Skin epidermis (tissue), 12 donors: ENCODE data around the gene PIK3R5.

Source experiments
- H3K27ac ChIP-seq, 21 experiments: fragments of 200-600 bp; sonication (generic) in 11 of 21; one replicate each; pipeline ENCODE4 v1.5.0; 2020; ENCODE audit warnings: mild to moderate bottlenecking in 3 of 21, inconsistent platforms in 2 of 21, moderate library complexity in 2 of 21
- H3K4me3 ChIP-seq, 7 experiments: fragments of 200-600 bp; sonication (generic) in 2 of 7; one replicate each; pipeline ENCODE4 v1.5.0; 2020; ENCODE audit warnings: inconsistent platforms in 2 of 7, mild to moderate bottlenecking in 2 of 7, moderate library complexity in 1 of 7

Gene PIK3R5

DNA sequence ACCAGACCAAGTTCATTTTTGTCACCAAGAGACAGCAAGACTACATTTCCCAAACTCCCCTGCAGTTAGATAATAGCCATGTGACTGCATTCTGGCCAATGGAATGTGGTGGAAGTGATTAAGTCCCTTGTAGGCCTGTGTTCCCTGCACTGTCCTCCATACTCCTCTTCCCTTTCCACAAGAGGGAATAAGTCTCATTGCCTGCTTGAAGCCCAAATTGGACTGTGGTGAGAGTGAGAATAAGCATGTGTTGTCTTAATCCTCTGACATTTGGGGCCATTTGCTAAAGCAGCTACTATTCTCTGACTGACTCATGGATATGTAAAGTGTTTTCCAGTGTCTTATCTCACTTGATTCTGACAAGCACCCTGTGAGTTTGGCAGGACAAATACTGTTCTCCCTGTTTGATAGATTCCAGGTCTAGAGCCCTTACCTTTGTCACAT is 118.7 kb downstream of the PIK3R5 start:
- no peak overlapping the region for H3K4me3 ChIP-seq
- H3K27ac ChIP-seq = no peak overlapping the region

DNA sequence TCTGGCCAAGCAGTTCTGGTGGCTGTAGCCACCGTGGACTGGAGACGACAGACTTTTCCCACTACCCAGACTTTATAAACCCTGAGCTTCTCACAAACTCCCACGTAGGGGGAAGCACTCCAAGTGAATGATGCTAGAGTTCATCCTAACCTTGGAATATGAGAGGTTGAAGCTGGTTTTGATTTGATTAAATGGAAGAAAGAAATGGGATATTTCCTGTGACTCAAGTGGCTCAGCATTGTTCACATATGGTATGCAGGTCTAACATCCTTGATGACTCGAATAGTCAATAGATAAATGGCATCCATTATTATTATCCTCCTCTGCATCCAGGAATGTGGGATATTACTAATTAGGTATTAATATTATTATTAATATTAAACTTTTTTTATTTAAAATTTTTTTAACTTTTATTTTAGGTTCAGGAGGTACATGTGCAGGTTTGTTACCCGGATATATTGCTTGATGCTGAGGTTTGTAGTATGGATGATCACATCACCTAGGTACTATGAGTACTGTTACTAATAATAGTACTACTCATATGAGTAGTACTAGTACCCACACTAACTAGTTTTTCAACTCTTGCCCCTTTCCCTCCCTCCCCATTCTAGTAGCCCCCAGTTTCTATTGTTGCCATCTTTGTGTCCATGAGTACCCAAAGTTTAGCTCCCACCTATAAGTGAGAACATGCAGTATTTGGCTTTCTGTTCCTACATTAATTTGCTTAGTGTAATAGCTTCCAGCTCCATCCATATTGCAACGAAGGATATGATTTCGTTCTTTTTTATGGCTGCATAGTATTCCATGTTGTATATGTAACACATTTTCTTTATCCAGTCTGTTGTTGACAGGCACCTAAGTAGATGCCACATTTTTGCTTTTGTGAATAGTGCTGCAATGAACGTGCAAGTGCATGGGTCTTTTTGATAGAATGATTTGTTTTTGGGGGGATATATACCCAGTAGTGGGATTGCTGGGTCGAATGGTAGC is 121.0 kb downstream of the PIK3R5 start:
- H3K27ac ChIP-seq = no peak overlapping the region
- H3K4me3 ChIP-seq = no peak overlapping the region

- Histone ChIP-seq H3K27ac (peak overlapping the region in 3 of 21 experiments; percentile 10 to 40 (median 26)), H3K4me3 (no peak overlapping the region)
Observed at GRCh38 chr17:8843344-8843743, 122.2 kb downstream of the PIK3R5 start.

DNA sequence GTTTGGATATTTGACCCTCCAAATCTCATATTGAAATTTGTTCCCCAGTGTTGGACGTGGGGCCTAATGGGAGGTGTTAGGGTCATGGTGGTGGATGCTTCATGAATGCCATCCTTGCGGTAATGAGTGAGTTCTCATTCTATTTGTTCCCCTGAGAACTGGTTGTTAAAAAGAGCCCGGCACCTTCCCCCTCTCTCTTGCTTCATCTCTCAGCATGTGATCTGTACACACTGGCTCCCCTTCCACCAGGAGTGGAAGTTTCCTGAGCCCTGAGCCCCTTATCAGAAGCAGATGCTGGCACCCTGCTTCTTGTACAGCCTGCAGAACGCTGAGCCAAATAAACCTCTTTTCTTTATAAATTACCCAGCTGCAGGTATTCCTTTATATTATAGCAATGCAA is 123.7 kb downstream of the PIK3R5 start:
- Histone ChIP-seq H3K27ac (no peak overlapping the region), H3K4me3 (no peak overlapping the region)

- H3K27ac ChIP-seq = no peak overlapping the region
- H3K4me3 ChIP-seq = no peak overlapping the region
Observed at GRCh38 chr17:8839410-8839935, 126.0 kb downstream of the PIK3R5 start.

DNA sequence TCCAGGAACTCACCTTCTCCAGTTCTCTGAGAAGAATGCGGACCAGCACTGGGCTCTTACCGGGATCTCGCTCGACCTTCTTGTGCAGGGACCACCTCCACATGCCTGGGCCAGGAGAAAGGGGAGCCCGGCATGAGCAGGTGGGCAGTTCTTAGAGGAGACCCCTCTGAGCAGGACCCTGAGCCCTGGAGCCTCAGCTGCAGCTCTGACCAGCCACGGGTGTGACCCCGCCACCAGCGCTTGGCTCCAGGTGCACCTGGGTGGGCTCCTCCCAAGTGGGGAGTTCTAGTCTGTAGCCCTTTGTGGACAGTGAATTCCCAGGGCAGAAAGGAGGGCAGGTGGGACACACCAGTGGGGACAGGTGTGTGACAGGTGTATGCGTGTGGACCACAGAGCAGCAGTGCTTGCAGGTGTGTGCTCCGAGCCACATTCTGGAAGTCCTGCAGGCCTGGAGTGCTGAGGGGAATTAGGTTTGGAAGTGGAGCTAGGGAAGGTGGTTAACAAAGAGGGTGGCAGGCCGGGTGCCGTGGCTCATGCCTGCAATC is 126.9 kb downstream of the PIK3R5 start:
- Histone ChIP-seq H3K4me3 (no peak overlapping the region), H3K27ac (no peak overlapping the region)

GRCh38 chr17:8837563-8838075 is 127.9 kb downstream of the PIK3R5 start:
- no peak overlapping the region for H3K4me3 ChIP-seq
- H3K27ac ChIP-seq = no peak overlapping the region

- no peak overlapping the region for H3K27ac ChIP-seq
- H3K4me3 ChIP-seq = no peak overlapping the region
Observed at GRCh38 chr17:8836821-8837562, 128.5 kb downstream of the PIK3R5 start.

DNA sequence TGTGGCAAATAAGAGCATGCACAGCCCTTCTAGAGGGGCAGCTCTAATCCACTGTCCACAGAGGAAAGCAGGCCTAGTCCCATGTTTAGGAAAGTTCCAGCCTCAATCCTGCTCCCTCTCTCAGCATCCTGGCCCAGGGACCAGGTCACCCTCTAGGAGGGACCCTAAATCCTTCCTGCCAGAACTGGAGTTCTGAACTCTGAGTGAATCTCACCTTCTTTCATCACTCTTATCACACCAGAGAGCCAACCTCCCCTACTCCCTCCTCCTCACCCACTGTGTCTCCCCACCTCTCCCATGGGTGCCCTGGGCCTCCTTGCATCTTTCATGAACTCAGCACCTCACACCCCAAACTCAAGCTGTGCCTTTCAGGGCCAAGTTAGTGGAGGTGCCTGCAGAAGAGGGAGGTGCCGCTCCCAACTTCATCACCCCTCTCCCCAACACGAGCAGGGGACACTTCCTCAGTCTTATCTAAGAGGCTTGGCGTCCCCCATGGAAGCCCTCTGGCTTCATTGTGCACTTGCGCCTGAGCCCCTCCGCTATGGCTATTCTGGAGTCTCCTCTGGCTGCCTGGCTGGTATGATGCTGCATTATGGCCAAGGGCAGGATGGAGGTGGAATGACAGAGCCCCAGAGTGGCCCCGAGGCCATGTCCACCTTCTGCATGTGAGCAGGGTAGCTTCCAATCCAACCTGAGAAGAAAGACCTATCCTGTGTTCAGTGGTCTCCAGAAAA is 129.7 kb downstream of the PIK3R5 start:
- Histone ChIP-seq H3K4me3 (no peak overlapping the region), H3K27ac (no peak overlapping the region)

DNA sequence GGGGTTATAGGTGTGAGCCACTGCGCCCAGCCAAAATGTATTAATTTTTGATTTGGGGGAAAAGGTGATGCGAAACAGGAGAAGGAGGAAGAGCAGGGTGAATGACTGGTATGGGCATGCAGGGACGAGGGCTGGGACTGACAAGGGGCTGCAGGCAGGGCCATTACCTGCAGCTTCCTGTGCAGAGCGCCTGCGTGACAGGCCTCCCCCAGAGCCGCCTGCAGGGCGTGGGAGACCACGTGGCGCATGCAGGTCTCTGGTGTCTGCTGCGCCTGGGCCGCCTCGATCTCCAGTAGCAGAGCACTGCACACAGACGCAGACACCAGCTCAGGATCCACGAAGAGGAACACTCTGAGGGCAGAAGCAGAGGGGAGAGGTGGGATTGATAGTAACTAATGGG is 130.4 kb downstream of the PIK3R5 start:
- H3K27ac ChIP-seq = no peak overlapping the region
- H3K4me3 ChIP-seq = no peak overlapping the region

DNA sequence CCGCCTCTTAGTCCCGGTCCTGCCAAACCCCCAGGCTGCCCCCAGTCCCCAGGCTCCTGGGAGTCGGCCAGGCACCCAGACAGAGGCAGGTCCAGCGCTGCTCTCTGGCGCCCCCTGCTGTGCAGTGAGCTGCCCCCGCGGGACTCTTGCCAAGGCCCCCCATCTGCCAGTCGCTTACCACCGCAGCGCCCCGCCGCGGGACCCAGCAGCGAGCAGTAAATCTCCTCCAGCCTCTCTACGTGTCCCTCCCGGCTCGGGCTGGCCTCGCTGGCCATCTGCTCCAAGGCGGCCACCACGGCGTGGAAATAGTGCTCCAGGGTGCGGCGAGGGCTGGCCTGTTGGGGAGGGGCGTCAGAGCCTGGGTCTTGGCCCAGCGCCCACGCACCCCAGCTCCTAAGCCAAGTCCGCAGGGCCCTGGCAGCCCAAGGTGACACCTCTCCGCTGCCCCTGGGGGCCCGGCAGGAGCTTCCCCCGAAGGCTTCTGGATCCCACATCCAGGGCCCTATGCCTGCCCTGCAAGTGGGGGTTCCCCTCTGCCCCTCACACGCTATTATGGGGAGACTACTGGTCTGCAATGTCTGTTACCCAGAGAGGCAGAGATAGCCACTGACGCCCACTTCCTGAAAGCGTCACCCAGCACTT is 132.7 kb downstream of the PIK3R5 start:
- no peak overlapping the region for H3K27ac ChIP-seq
- no peak overlapping the region for H3K4me3 ChIP-seq

GRCh38 chr17:8831234-8831849 is 134.2 kb downstream of the PIK3R5 start:
- no peak overlapping the region for H3K27ac ChIP-seq
- H3K4me3 ChIP-seq = no peak overlapping the region

- H3K27ac ChIP-seq = no peak overlapping the region
- no peak overlapping the region for H3K4me3 ChIP-seq
Observed at GRCh38 chr17:8830141-8830540, 135.4 kb downstream of the PIK3R5 start.

DNA sequence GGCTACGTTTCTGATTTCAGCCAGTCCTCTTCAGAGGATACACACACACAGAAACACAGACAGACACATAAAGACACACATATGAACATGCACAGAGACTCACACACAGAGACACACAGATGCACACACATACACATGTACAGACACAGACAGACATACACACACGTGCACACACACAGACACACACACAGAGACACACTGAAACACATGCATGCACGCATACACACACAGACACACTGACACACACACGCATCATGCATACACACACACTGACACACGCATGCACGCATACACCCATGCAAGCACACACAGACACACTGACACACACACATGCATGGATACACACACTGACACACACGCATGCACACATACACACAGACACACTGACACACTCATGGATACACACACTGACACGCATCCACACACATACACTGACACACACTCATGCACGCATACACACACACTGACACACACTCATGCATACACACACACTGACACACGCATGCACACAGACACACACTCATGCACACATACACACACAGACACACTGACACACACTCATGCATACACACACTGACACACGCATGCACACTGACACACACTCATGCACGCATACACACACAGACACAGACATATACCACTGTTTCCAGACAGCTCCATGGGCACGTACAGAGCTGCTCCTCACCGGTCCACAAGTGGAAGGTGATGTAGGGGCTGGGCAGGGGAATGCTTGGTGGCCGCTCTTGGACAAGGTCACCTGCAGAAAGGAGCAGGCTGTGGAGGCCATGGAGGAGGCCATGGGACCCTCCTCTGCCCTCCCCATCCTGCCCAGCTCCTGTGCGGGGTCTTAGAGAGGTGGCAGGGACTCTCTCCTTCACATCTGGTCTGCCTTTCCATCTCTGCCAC is 136.2 kb downstream of the PIK3R5 start:
- Histone ChIP-seq H3K27ac (no peak overlapping the region), H3K4me3 (no peak overlapping the region)
